HEK293 (cell line): ENCODE results near the gene UBE2E1.
A peak's percentile ranks its signal among the peaks of the same experiment; 100 is the strongest.

Source experiments
- CTCF ChIA-PET: fragments of 350-600 bp; formaldehyde crosslinking; extraction: SDS; loops from one replicate; lab custom pipeline; 2021; ENCODE audit warnings: antibody characterized with exemption; lab: Yijun Ruan, JAX
- POLR2A ChIA-PET: fragments of 300-600 bp; formaldehyde crosslinking; extraction: SDS; loops from one replicate; lab custom pipeline; 2020; ENCODE audit warnings: antibody characterized with exemption, inconsistent platforms; lab: Yijun Ruan, JAX
- H3K27ac ChIP-seq: fragments of 200-500 bp; sonication (Bioruptor generic); 2 replicates; pipeline ENCODE4 v1.5.1; 2014; ENCODE audit warnings: low read depth, low read length, control low read depth, inconsistent platforms; ENCODE audit errors: extremely low read depth
- H3K36me3 ChIP-seq, 2 experiments: fragments of 200-500 bp in 1 of 2; sonication (Bioruptor generic) in 1 of 2; 1 replicate in 1 of 2; 2 replicates in 1 of 2; pipeline ENCODE4 v1.5.1; 2014 to 2017; ENCODE audit warnings: inconsistent platforms in 2 of 2, low read length in 2 of 2; ENCODE audit not compliant: control insufficient read depth in 2 of 2, insufficient read depth in 1 of 2
- H3K4me1 ChIP-seq: fragments of 200-500 bp; sonication (Bioruptor generic); 2 replicates; pipeline ENCODE4 v1.5.1; 2014; ENCODE audit warnings: mild to moderate bottlenecking, low read length, inconsistent platforms; ENCODE audit not compliant: control insufficient read depth, insufficient read depth
- H3K4me3 ChIP-seq: 2 replicates; pipeline ENCODE4 v1.5.1; 2011; ENCODE audit warnings: low read depth, mild to moderate bottlenecking, control low read depth, low read length, moderate library complexity
- H3K9me3 ChIP-seq: fragments of 200-500 bp; sonication (Bioruptor generic); 2 replicates; pipeline ENCODE4 v1.5.1; 2014; ENCODE audit warnings: low read depth, low read length, inconsistent platforms; ENCODE audit not compliant: control insufficient read depth, insufficient read depth
- ATF2 ChIP-seq: fragments of 450-650 bp; formaldehyde crosslinking; IDR thresholded peaks from 2 replicates; pipeline ENCODE4 v1.5.1; 2016; ENCODE audit warnings: missing biosample characterization, missing genetic modification characterization, low read depth
- KLF7 ChIP-seq: fragments of 450-650 bp; formaldehyde crosslinking; IDR thresholded peaks from 2 replicates; pipeline ENCODE4 v1.5.1; 2016; ENCODE audit warnings: missing biosample characterization, missing genetic modification characterization, borderline replicate concordance
- KLF8 ChIP-seq: fragments of 450-650 bp; formaldehyde crosslinking; IDR thresholded peaks from 2 replicates; pipeline ENCODE4 v1.5.1; 2016; ENCODE audit warnings: missing biosample characterization, missing genetic modification characterization
- OSR2 ChIP-seq: fragments of 450-650 bp; formaldehyde crosslinking; IDR thresholded peaks from 2 replicates; pipeline ENCODE4 v1.5.1; 2016; ENCODE audit warnings: missing biosample characterization, missing genetic modification characterization
- SCRT1 ChIP-seq: fragments of 450-650 bp; formaldehyde crosslinking; IDR thresholded peaks from 2 replicates; pipeline ENCODE4 v1.5.1; 2016; ENCODE audit warnings: missing biosample characterization, missing genetic modification characterization, borderline replicate concordance
- SP3 ChIP-seq: fragments of 450-650 bp; formaldehyde crosslinking; IDR thresholded peaks from 2 replicates; pipeline ENCODE4 v1.5.1; 2016; ENCODE audit warnings: missing biosample characterization, missing genetic modification characterization
- ZBTB1 ChIP-seq: fragments of 450-650 bp; formaldehyde crosslinking; IDR thresholded peaks from 2 replicates; pipeline ENCODE4 v1.5.1; 2016; ENCODE audit warnings: missing biosample characterization, missing genetic modification characterization
- ZBTB44 ChIP-seq: fragments of 450-650 bp; IDR thresholded peaks from 2 replicates; pipeline ENCODE4 v1.5.1; 2018; ENCODE audit warnings: missing biosample characterization, mild to moderate bottlenecking, missing genetic modification characterization
- ZBTB48 ChIP-seq: fragments of 450-650 bp; formaldehyde crosslinking; IDR thresholded peaks from 2 replicates; pipeline ENCODE4 v1.5.1; 2016; ENCODE audit warnings: missing biosample characterization, missing genetic modification characterization
- ZNF10 ChIP-seq: fragments of 450-650 bp; formaldehyde crosslinking; IDR thresholded peaks from 2 replicates; pipeline ENCODE4 v1.5.1; 2017; ENCODE audit warnings: missing biosample characterization, missing genetic modification characterization
- ZNF121 ChIP-seq: fragments of 450-650 bp; formaldehyde crosslinking; IDR thresholded peaks from 2 replicates; pipeline ENCODE4 v1.5.1; 2016; ENCODE audit warnings: missing biosample characterization, missing genetic modification characterization
- ZNF132 ChIP-seq: fragments of 450-650 bp; formaldehyde crosslinking; IDR thresholded peaks from 2 replicates; pipeline ENCODE4 v1.5.1; 2017; ENCODE audit warnings: missing biosample characterization, missing genetic modification characterization, borderline replicate concordance
- ZNF202 ChIP-seq: fragments of 450-650 bp; formaldehyde crosslinking; IDR thresholded peaks from 2 replicates; pipeline ENCODE4 v1.5.1; 2016; ENCODE audit warnings: missing biosample characterization, missing genetic modification characterization, borderline replicate concordance
- ZNF211 ChIP-seq: fragments of 450-650 bp; formaldehyde crosslinking; IDR thresholded peaks from 2 replicates; pipeline ENCODE4 v1.5.1; 2016; ENCODE audit warnings: low read depth, missing biosample characterization, missing genetic modification characterization
- ZNF280C ChIP-seq: fragments of 450-650 bp; formaldehyde crosslinking; IDR thresholded peaks from 2 replicates; pipeline ENCODE4 v1.5.1; 2016; ENCODE audit warnings: missing biosample characterization, missing genetic modification characterization
- ZNF404 ChIP-seq: fragments of 450-650 bp; formaldehyde crosslinking; IDR thresholded peaks from 2 replicates; pipeline ENCODE4 v1.5.1; 2017; ENCODE audit warnings: missing biosample characterization, missing genetic modification characterization
- ZNF600 ChIP-seq: fragments of 450-650 bp; formaldehyde crosslinking; IDR thresholded peaks from 2 replicates; pipeline ENCODE4 v1.5.1; 2016; ENCODE audit warnings: missing biosample characterization, missing genetic modification characterization
- ZNF621 ChIP-seq: fragments of 450-650 bp; formaldehyde crosslinking; IDR thresholded peaks from 2 replicates; pipeline ENCODE4 v1.5.1; 2017; ENCODE audit warnings: missing biosample characterization, missing genetic modification characterization
- ZNF629 ChIP-seq: fragments of 450-650 bp; formaldehyde crosslinking; IDR thresholded peaks from 2 replicates; pipeline ENCODE4 v1.5.1; 2017; ENCODE audit warnings: missing biosample characterization, missing genetic modification characterization
- ZNF645 ChIP-seq: fragments of 450-650 bp; formaldehyde crosslinking; IDR thresholded peaks from 2 replicates; pipeline ENCODE4; 2016; ENCODE audit warnings: missing biosample characterization, missing genetic modification characterization
- ZNF664 ChIP-seq: fragments of 450-650 bp; formaldehyde crosslinking; IDR thresholded peaks from 2 replicates; pipeline ENCODE4 v1.5.1; 2016; ENCODE audit warnings: missing biosample characterization, missing genetic modification characterization
- ZNF777 ChIP-seq: fragments of 450-650 bp; formaldehyde crosslinking; IDR thresholded peaks from 2 replicates; pipeline ENCODE4 v1.5.1; 2017; ENCODE audit warnings: missing biosample characterization, missing genetic modification characterization, borderline replicate concordance
- ZNF791 ChIP-seq: fragments of 450-650 bp; formaldehyde crosslinking; IDR thresholded peaks from 2 replicates; pipeline ENCODE4 v1.5.1; 2016; ENCODE audit warnings: missing biosample characterization, missing genetic modification characterization
- ZNF843 ChIP-seq: fragments of 450-650 bp; formaldehyde crosslinking; IDR thresholded peaks from 2 replicates; pipeline ENCODE4 v1.5.1; 2016; ENCODE audit warnings: missing biosample characterization, missing genetic modification characterization
- ZXDB ChIP-seq: fragments of 450-650 bp; formaldehyde crosslinking; IDR thresholded peaks from 2 replicates; pipeline ENCODE4 v1.5.1; 2016; ENCODE audit warnings: missing biosample characterization, missing genetic modification characterization

Gene UBE2E1

GRCh38 chr3:23920151-23920655, 114.4 kb downstream of the UBE2E1 start:
- no peak overlapping the region for H3K27ac ChIP-seq
- TF ChIP-seq ZNF600 (peak; percentile 86), ZXDB (0 out of 2 replicates have a peak, but pooled peaks have one; percentile 11), ZNF664 (tag by site-specific recombination) (0 out of 2 replicates have a peak, but pooled peaks have one; percentile 20), ZBTB44 (tag by site-specific recombination) (0 out of 2 replicates have a peak, but pooled peaks have one; percentile 11), ZNF621 (tag by site-specific recombination) (no peak), ZNF280C (tag by site-specific recombination) (no peak)
- CTCF ChIA-PET: no interaction called here
- no peaks in the 10 kb centered on the region for H3K9me3 ChIP-seq
- POLR2A ChIA-PET: interaction anchor here (1.2 kb wide), 1 partner anchor 42 kb away, joined by 3 read pairs; no protein-coding TSS in a partner anchor
- no peaks in the 10 kb centered on the region for H3K4me1 ChIP-seq
- H3K4me3 ChIP-seq: no peak overlapping the region
- H3K36me3 ChIP-seq: peaks cover 3 to 45% of the 10 kb centered on the region in 2 experiments; a peak in 2 of 3 replicates

GRCh38 chr3:23921052-23921511, 115.3 kb downstream of the UBE2E1 start:
- no peaks in the 10 kb centered on the region for H3K9me3 ChIP-seq
- H3K36me3 ChIP-seq: peaks cover 3 to 45% of the 10 kb centered on the region in 2 experiments; a peak in 2 of 3 replicates
- POLR2A ChIA-PET: interaction anchor here (0.6 to 1.3 kb wide), 4 partner anchors 20 to 730 kb away, joined by 3 to 6 read pairs (median 4); no protein-coding TSS in a partner anchor
- CTCF ChIA-PET: no interaction called here
- no peaks in the 10 kb centered on the region for H3K4me1 ChIP-seq
- H3K4me3 ChIP-seq: no peak overlapping the region
- no peak overlapping the region for H3K27ac ChIP-seq
- peak; percentile 85 for TF ChIP-seq ZNF121 (tag by site-specific recombination)
- no peak for TF ChIP-seq ZNF404 (tag by site-specific recombination)
- TF ChIP-seq OSR2 (tag by site-specific recombination): peak; percentile 68
- TF ChIP-seq ZNF132 (tag by site-specific recombination): no peak
- peak; percentile 23; the same call in 1 of the 2 replicates for TF ChIP-seq ATF2 (tag by site-specific recombination)
- no peak for TF ChIP-seq SCRT1 (tag by site-specific recombination)
- no peak for TF ChIP-seq ZNF791 (tag by site-specific recombination)
- TF ChIP-seq ZBTB48 (tag by site-specific recombination): 0 out of 2 replicates have a peak, but pooled peaks have one; percentile 23
- no peak for TF ChIP-seq ZBTB1 (tag by site-specific recombination)
- TF ChIP-seq ZNF843 (tag by site-specific recombination): 0 out of 2 replicates have a peak, but pooled peaks have one; percentile 15

- CTCF ChIA-PET: no interaction called here
- no peaks in the 10 kb centered on the region for H3K9me3 ChIP-seq
- H3K4me1 ChIP-seq: no peaks in the 10 kb centered on the region
- no peak overlapping the region for H3K27ac ChIP-seq
- H3K36me3 ChIP-seq: peaks cover 3 to 29% of the 10 kb centered on the region in 2 experiments; a peak in 2 of 3 replicates
- POLR2A ChIA-PET: interaction anchor here (0.5 kb wide), 1 partner anchor 185 kb away, joined by 4 read pairs; no protein-coding TSS in a partner anchor
- H3K4me3 ChIP-seq: no peak overlapping the region
- no peak for TF ChIP-seq ZNF211 (tag by site-specific recombination)
- no peak for TF ChIP-seq ZNF645 (tag by site-specific recombination)
- TF ChIP-seq KLF8 (tag by site-specific recombination): no peak
- no peak for TF ChIP-seq ZNF10 (tag by site-specific recombination)
- TF ChIP-seq ZNF777 (tag by site-specific recombination): no peak
- TF ChIP-seq KLF7 (tag by site-specific recombination): no peak
- TF ChIP-seq ZNF629 (tag by site-specific recombination): no peak
- TF ChIP-seq ZNF202 (tag by site-specific recombination): no peak
- TF ChIP-seq SP3 (tag by site-specific recombination): no peak
Measured at GRCh38 chr3:23923786-23924185, 118.0 kb downstream of the UBE2E1 start.
